ENCODE results near the gene NBEA.
A peak's percentile ranks its signal among the peaks of the same experiment; 100 is the strongest.

NBEA gene

DNA sequence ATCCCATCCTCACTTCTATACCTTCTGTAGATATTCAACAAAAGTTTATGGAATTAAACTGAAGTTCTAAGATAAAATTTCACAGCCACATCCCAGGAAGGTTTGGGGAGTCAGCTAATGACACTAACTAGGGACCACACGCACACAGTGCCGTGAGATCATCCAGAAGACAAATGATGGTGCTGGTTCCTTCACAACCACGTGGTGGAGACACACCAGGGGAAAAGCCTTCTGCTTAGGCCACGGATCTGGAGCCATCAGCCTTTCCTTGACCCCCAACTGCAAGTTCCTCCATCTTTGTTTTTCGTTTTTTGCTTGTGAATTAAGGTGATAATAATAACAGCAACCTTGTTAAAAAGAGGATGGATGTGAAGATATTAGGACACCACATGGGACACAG, 776.0 kb downstream of the NBEA start:
- H3K4me3 ChIP-seq (ENCODE audit: low read length), result no peak overlapping the region
- DNase-seq (ENCODE audit: low read depth), result no peak
- TF ChIP-seq, protein P1, sequence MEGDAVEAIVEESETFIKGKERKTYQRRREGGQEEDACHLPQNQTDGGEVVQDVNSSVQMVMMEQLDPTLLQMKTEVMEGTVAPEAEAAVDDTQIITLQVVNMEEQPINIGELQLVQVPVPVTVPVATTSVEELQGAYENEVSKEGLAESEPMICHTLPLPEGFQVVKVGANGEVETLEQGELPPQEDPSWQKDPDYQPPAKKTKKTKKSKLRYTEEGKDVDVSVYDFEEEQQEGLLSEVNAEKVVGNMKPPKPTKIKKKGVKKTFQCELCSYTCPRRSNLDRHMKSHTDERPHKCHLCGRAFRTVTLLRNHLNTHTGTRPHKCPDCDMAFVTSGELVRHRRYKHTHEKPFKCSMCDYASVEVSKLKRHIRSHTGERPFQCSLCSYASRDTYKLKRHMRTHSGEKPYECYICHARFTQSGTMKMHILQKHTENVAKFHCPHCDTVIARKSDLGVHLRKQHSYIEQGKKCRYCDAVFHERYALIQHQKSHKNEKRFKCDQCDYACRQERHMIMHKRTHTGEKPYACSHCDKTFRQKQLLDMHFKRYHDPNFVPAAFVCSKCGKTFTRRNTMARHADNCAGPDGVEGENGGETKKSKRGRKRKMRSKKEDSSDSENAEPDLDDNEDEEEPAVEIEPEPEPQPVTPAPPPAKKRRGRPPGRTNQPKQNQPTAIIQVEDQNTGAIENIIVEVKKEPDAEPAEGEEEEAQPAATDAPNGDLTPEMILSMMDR (conservative IDR thresholded peaks at IDR 0.05; ENCODE audit: low read length), result no peak

DNA sequence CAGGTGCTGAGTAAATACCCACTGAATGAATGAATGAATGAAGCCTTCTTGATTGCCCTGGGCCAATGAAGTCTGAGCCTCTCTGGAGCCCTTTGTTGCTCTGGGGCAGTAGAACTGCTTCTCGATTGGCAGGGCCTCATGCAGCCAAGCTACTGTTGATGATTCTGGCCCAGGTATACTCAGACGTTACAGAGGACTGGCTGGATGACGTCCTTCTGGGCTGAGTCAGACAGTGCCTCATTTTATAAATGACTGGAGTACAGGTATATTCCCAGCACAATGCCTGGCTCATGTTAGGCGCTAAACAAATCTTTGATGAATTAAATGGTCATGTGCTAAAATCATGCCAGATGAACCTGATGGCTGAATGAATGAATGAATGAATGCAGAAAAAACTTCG, 778.2 kb downstream of the NBEA start:
- TF ChIP-seq, protein P1 (conservative IDR thresholded peaks at IDR 0.05; ENCODE audit: low read length), result no peak
- DNase-seq (ENCODE audit: low read depth), result no peak
- H3K4me3 ChIP-seq (ENCODE audit: low read length), result no peak overlapping the region

DNA sequence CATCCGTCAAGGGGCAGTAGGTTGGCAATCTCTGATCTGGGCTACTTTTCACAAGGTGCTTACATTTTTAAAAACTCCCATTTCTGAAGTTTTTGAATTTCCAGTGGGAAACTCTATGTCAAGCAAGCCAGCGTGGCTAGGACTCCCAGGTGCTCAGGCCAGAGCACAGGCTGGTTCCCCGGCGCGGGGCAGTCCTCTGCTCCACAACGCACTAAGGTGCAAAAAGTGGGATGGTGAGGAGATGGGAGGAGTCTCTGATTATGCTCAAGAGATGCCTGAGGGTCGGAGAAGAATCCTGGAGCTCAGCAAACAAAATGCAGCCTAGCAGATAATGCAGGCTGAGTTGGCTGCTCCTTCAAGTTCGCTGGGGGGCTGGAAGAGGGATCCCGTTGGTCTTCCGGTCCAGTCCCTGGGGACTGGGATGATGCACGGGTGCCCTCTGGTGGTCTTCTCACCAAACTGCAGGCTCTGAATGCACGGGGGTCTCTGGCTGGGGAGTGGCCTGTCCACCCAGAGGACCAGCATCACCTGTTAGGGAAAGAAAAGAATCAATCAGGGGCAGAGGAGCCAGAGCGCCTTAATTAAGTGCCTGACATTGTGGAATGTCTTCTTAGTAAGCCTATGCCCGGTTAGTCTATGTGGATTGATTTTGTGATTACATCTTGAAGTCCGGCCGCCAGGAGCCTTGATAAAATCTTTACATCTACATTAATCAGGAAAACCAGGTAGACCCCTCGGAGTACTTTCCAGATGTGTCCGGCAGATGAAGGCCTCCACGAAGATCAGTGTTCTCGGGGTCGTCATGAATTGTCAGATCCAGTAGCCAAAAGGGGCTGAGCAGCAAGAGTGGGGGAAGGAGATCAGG, 778.9 kb downstream of the NBEA start:
- H3K4me3 ChIP-seq (ENCODE audit: low read length), result peak overlapping the region; percentile 27
- DNase-seq (ENCODE audit: low read depth), result peak; percentile 67
- TF ChIP-seq, protein P1 (conservative IDR thresholded peaks at IDR 0.05; ENCODE audit: low read length), result peak; percentile 97
